Mucosa of stomach (tissue), 1 donor: Measurements from ENCODE around the gene SLC11A1.
A peak's percentile ranks its signal among the peaks of the same experiment; 100 is the strongest.

ENCODE experiments used
- H3K27me3 ChIP-seq: one replicate; pipeline ENCODE4 v1.7.0; 2013; ENCODE audit warnings: mild to moderate bottlenecking, low read length; ENCODE audit not compliant: control insufficient read depth, insufficient read depth
- H3K36me3 ChIP-seq: one replicate; pipeline ENCODE4 v1.7.0; 2013; ENCODE audit warnings: low read length; ENCODE audit not compliant: control insufficient read depth, insufficient read depth
- H3K4me1 ChIP-seq: one replicate; pipeline ENCODE4 v1.7.0; 2013; ENCODE audit warnings: mild to moderate bottlenecking, low read length; ENCODE audit not compliant: control insufficient read depth, insufficient read depth
- H3K4me3 ChIP-seq: one replicate; pipeline ENCODE4 v1.7.0; 2013; ENCODE audit warnings: low read length
- H3K9ac ChIP-seq: one replicate; pipeline ENCODE4 v1.7.0; 2013; ENCODE audit warnings: mild to moderate bottlenecking, low read length, moderate library complexity
- H3K9me3 ChIP-seq: one replicate; pipeline ENCODE4 v1.7.0; 2013; ENCODE audit warnings: mild to moderate bottlenecking, low read length, moderate library complexity; ENCODE audit not compliant: control insufficient read depth
- donor health status: Pancreatic carcinoma.

Gene SLC11A1

DNA sequence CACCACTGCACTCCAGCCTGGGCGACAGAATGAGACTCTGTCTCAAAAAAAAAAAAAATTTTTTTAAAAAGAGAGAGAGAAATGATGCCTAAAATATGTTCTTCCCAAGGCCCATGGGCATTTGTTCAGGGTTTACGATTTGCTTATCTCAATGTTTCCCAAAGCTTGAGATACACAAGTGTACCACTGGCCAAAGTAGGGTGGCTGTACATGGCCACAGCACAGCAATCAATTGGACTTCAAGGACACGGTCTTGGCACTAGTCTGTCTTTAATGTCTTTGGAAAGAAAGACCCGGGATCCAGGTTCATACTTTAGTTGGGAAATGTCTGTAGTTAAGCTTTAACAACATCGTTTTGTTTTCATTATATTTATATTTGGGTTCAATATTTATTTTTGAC, 34.9 kb upstream of the SLC11A1 start:
- Histone ChIP-seq H3K4me1 (no peaks in the 10 kb centered on the region), H3K27me3 (no peaks in the 10 kb centered on the region), H3K4me3 (no peak overlapping the region), H3K9ac (no peak overlapping the region), H3K9me3 (no peaks in the 10 kb centered on the region), H3K36me3 (peaks cover 15% of the 10 kb centered on the region)

DNA sequence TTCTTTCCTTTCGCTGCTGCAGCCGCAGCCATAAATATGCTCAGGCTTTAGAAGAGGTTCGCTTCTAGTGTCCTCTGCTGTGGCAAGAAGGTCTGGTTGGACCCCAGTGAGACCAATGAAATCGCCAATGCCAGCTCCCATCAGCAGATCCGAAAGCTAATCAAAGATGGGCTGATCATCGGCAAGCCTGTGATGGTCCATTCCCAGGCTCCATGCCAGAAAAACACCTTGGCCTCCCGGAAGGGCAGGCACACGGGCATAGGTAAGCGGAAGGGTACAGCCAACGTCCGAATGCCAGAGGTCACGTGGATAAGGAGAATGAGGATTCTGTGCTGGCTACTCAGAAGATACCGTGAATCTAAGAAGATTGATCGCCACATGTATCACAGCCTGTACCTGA, 28.0 kb upstream of the SLC11A1 start:
- H3K9ac ChIP-seq: no peak overlapping the region
- no peaks in the 10 kb centered on the region for H3K9me3 ChIP-seq
- no peak overlapping the region for H3K4me3 ChIP-seq
- no peaks in the 10 kb centered on the region for H3K27me3 ChIP-seq
- H3K36me3 ChIP-seq: no peaks in the 10 kb centered on the region
- peaks cover 17% of the 10 kb centered on the region for H3K4me1 ChIP-seq

GRCh38 chr2:218354850-218355443, 27.1 kb upstream of the SLC11A1 start:
- no peaks in the 10 kb centered on the region for H3K27me3 ChIP-seq
- H3K9ac ChIP-seq: no peak overlapping the region
- no peaks in the 10 kb centered on the region for H3K36me3 ChIP-seq
- no peak overlapping the region for H3K4me3 ChIP-seq
- H3K4me1 ChIP-seq: peaks cover 17% of the 10 kb centered on the region
- H3K9me3 ChIP-seq: no peaks in the 10 kb centered on the region

- Histone ChIP-seq H3K4me1 (peaks cover 17% of the 10 kb centered on the region), H3K27me3 (no peaks in the 10 kb centered on the region), H3K36me3 (no peaks in the 10 kb centered on the region), H3K9ac (peak overlapping the region; percentile 69), H3K9me3 (no peaks in the 10 kb centered on the region), H3K4me3 (no peak overlapping the region)
Observed at GRCh38 chr2:218357236-218358177, 24.6 kb upstream of the SLC11A1 start.

DNA sequence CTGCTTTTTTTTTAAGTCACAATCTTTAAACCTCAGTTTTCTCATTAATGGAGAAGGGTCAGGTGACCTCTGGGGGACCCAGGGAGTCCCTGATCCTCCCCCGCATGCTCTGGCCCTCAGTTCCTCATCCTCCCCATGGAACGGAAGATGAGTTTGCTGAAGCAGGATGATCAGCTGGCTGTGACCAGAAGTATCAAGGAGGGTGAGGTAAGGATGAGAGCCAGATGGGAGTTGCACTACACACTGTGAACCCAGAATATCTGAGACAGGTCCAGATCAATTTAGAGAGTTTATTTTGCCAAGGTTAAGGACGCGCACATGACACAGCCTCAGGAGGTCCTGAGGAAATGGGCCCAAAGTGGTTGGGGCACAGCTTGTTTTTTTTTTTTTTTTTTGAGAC, 21.6 kb upstream of the SLC11A1 start:
- Histone ChIP-seq H3K4me3 (no peak overlapping the region), H3K27me3 (no peaks in the 10 kb centered on the region), H3K4me1 (peaks cover 13% of the 10 kb centered on the region), H3K9ac (no peak overlapping the region), H3K36me3 (no peaks in the 10 kb centered on the region), H3K9me3 (no peaks in the 10 kb centered on the region)

DNA sequence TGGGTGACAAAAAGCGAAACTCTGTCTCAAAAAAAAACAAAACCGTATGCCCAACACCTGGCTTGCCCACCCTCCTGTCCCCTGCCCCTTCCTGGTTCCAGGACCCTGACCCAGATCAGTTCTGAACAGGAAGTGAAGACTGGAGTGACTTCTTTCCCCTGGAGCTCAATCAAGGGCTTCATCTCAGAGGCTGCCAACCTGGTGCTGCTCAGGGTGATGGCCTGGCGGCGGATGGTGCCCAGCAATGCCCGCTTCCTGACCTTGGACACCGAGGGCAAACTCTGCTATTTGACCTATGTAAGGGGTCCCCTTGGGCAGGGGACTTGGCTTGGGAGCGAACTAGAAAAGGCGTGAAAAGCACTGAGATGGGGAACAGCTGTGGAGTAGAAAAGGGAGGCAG, 19.5 kb upstream of the SLC11A1 start:
- no peaks in the 10 kb centered on the region for H3K36me3 ChIP-seq
- no peak overlapping the region for H3K9ac ChIP-seq
- H3K9me3 ChIP-seq: no peaks in the 10 kb centered on the region
- no peaks in the 10 kb centered on the region for H3K27me3 ChIP-seq
- H3K4me1 ChIP-seq: peaks cover 6% of the 10 kb centered on the region
- no peak overlapping the region for H3K4me3 ChIP-seq

GRCh38 chr2:218363736-218364135, 18.3 kb upstream of the SLC11A1 start:
- no peak overlapping the region for H3K9ac ChIP-seq
- H3K9me3 ChIP-seq: no peaks in the 10 kb centered on the region
- no peaks in the 10 kb centered on the region for H3K27me3 ChIP-seq
- no peaks in the 10 kb centered on the region for H3K36me3 ChIP-seq
- H3K4me1 ChIP-seq: peaks cover 6% of the 10 kb centered on the region
- H3K4me3 ChIP-seq: no peak overlapping the region

DNA sequence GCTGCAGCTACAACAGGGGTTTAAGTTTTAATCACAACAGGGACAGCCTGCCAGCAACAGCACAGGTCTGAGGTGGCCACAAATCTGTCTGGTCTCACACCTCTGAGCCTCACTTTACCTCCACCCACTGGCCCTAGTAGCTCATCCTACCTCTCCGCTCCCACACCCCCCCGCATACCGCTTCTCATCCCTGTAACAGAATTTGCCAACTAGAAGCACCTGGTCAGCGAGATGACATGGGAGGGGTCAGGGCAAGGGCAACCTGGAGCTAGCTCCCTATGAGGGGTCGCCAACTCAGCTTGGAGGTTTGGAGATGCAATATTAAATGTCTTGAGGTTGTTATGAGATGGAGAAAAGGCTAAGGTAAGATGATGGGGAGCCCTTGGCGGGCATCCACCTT, 17.9 kb upstream of the SLC11A1 start:
- no peak overlapping the region for H3K9ac ChIP-seq
- no peak overlapping the region for H3K4me3 ChIP-seq
- H3K36me3 ChIP-seq: no peaks in the 10 kb centered on the region
- peaks cover 6% of the 10 kb centered on the region for H3K4me1 ChIP-seq
- no peaks in the 10 kb centered on the region for H3K27me3 ChIP-seq
- H3K9me3 ChIP-seq: no peaks in the 10 kb centered on the region

GRCh38 chr2:218366621-218367414, 15.3 kb upstream of the SLC11A1 start:
- Histone ChIP-seq H3K9me3 (no peaks in the 10 kb centered on the region), H3K27me3 (no peaks in the 10 kb centered on the region), H3K36me3 (no peaks in the 10 kb centered on the region), H3K4me1 (peaks cover 6% of the 10 kb centered on the region), H3K4me3 (peak overlapping the region; percentile 58), H3K9ac (peak overlapping the region; percentile 97)

- Histone ChIP-seq H3K4me3 (peak overlapping the region; percentile 58), H3K9me3 (no peaks in the 10 kb centered on the region), H3K4me1 (peaks cover 6% of the 10 kb centered on the region), H3K9ac (peak overlapping the region; percentile 97), H3K27me3 (no peaks in the 10 kb centered on the region), H3K36me3 (no peaks in the 10 kb centered on the region)
Observed at GRCh38 chr2:218367415-218368149, 14.5 kb upstream of the SLC11A1 start.

- no peaks in the 10 kb centered on the region for H3K27me3 ChIP-seq
- peaks cover 6% of the 10 kb centered on the region for H3K4me1 ChIP-seq
- no peaks in the 10 kb centered on the region for H3K9me3 ChIP-seq
- peak overlapping the region; percentile 58 for H3K4me3 ChIP-seq
- H3K9ac ChIP-seq: peak overlapping the region; percentile 97
- H3K36me3 ChIP-seq: no peaks in the 10 kb centered on the region
Observed at GRCh38 chr2:218368150-218368528, 13.9 kb upstream of the SLC11A1 start.
